Measurements from ENCODE around the gene GET3. TPM values are rescaled to one million over a fixed set of nuclear protein-coding genes. Genes with fewer than 3 reads are reported as not detected.
"Not testable (repeated sequence)": the region's sequence is repeated elsewhere in the genome, so short reads cannot be mapped to it uniquely, and the experiment has no call there.

The GET3 gene
- total and polyA plus RNA-seq, 2 donors (not counting 1 experiment from before 2014, with no cell fraction given), result 37.2 to 61.7 TPM

DNA sequence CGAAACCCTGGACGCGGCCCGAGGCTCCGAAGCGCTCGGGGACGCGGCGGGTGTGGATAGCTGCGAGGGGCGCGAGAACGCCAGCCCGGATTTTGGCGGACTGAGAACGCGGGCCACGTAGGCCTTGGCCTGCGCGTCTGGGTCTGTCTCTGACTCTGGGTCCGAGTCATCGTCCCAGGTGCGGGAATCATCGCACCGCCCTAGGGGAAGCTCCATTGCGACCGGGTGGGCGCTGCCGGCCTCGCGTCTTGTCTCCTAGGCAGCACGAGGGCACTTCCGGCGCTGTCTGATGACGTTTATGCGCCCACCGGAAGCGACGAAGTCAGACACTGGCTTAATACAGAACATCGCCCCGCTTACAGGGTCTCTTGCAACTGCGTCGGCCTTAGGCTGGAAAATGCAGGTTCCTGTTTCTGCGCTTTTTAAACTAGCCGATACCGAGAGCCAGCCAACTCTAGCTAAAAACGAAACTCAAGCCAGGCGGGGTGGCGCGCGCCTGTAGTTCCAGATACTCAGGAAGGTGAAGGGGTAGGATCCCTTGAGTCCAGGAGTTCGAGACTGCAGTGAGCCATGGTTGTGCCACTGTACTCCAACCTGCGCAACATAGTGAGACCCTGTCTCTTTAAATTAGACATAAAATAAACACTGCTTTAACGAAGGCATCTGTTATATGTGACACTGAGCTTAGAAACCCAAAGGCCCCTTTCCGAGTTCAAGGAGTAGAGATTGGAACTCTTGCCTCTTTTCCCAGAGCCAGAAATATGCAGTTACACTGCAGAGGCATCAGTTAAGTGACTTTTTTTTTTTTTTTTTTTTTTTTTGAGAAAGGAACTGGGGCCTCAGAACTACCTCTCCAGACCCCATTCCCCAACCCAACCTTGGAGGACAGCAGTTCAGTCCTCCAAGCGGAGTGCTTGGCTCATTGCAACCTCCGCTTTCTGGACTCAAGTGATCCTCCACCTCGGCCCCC is 40.6 kb upstream of the GET3 start, which contains the start of gene FBXW9:
Gene FBXW9, minus strand, starts transcription at position 266 of the 970 bp plus-strand sequence. Its CDS starts 50 bp downstream, at position 216.
- peak within 1 kb of the TSS; percentile 98 for H3K27ac Mint-ChIP-seq
- intact Hi-C loops (cut with micrococcal nuclease), result loop anchor here (1.0 to 2.0 kb wide), 5 partner anchors 15 to 1192 kb away; partner anchors contain the start of genes DHPS, GET3, TNPO2 and ZNF653

DNA sequence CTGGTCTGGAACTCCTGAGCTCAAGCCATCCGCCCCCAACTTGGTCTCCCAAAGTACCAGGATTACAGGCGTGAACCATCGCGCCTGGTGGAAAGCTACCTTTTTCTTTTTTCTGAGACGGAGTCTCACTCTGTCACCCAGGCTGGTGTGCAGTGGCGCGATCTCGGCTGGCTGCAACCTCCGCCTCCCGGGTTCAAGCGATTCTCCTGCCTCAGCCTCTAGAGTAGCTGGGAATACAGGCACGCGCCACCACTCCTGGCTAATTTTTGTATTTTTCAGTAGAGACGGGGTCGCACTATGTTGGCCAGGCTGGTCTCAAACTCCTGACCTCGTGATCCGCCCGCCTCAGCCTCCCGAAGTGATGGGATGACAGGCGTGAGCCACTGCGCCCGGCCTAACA is 39.9 kb upstream of the GET3 start:
- ChIA-PET CTCF (interaction anchor here (0.7 to 3.5 kb wide), 2 partner anchors 20 to 43 kb away, joined by 3 to 16 read pairs; no protein-coding TSS in a partner anchor), POLR2A (interaction anchor here (1.0 to 2.6 kb wide), 2 partner anchors 16 to 37 kb away, joined by 3 to 12 read pairs; partner anchors contain the start of gene DHPS)
- not testable (repeated sequence) for H3K27me3 Mint-ChIP-seq; H2AFZ ChIP-seq (ENCODE audit: insufficient read depth, low read depth, low read length, poor library complexity, severe bottlenecking); H3K4me1 Mint-ChIP-seq; H3K9me3 ChIP-seq (ENCODE audit: control extremely low read depth in 1 of 3, control insufficient read depth in 2 of 3, insufficient read depth in 1 of 3, low read length in 2 of 3); H3K9ac ChIP-seq (ENCODE audit: low read length); H3K9me3 Mint-ChIP-seq (ENCODE audit: insufficient read depth); ATAC-seq (ENCODE audit: low read depth); H4K20me1 ChIP-seq (ENCODE audit: control insufficient read depth, insufficient read depth, low read length, poor library complexity, severe bottlenecking); H3K27me3 ChIP-seq (replicated peaks in 1 of 4; ENCODE audit: control extremely low read depth in 1 of 4, control insufficient read depth in 3 of 4, insufficient read depth in 4 of 4, low read length in 3 of 4); H3K79me2 ChIP-seq (ENCODE audit: control insufficient read depth, insufficient read depth, low read length); DNase-seq
- Histone ChIP-seq H3K4me2 (replicated peaks; ENCODE audit: low read depth, low read length, poor library complexity, severe bottlenecking) (peak overlapping the region; percentile 99), H3K4me3 (ENCODE audit: control extremely low read depth in 1 of 5, extremely low read depth in 1 of 5, insufficient read depth in 1 of 5, low read depth in 2 of 5, low read length in 4 of 5) (peak overlapping the region in 1 of 5 experiments; percentile 82), H3K27ac (ENCODE audit: low read length in 2 of 2) (peak overlapping the region; percentile 85 to 93), H3K36me3 (replicated peaks in 1 of 2; ENCODE audit: control extremely low read depth in 1 of 2, control insufficient read depth in 1 of 2, extremely low read depth in 1 of 2, insufficient read depth in 2 of 2, low read length in 1 of 2) (peaks cover 0 to 15% of the 10 kb centered on the region in 2 experiments), H3K4me1 (ENCODE audit: control insufficient read depth in 2 of 2, insufficient read depth in 2 of 2, low read length in 2 of 2) (peaks cover 13 to 17% of the 10 kb centered on the region in 2 donors)
- peak overlapping the region; percentile 50 for H3K27ac Mint-ChIP-seq
- peak overlapping the region; percentile 47 for H3K4me3 Mint-ChIP-seq
- intact Hi-C loops (cut with micrococcal nuclease), result loop anchor here (2.0 kb wide), 1 partner anchor 1193 kb away; the partner anchor contains the start of gene ZNF653
- WGBS (ENCODE audit: insufficient coverage), result 98% methylated on average over 22 of the region's 22 CpGs

More for the DNA sequence above, 40.6 kb upstream of the GET3 start, which contains the start of gene FBXW9:
- Histone ChIP-seq H3K79me2 (ENCODE audit: control insufficient read depth, insufficient read depth, low read length) (no peaks in the 10 kb centered on the region), H3K9me3 (ENCODE audit: control extremely low read depth in 1 of 3, control insufficient read depth in 2 of 3, insufficient read depth in 1 of 3, low read length in 2 of 3) (no peaks in the 10 kb centered on the region), H3K4me1 (ENCODE audit: control insufficient read depth in 2 of 2, insufficient read depth in 2 of 2, low read length in 2 of 2) (peaks cover 13 to 17% of the 10 kb centered on the region in 2 donors), H4K20me1 (ENCODE audit: control insufficient read depth, insufficient read depth, low read length, poor library complexity, severe bottlenecking) (no peaks in the 10 kb centered on the region), H3K9ac (ENCODE audit: low read length) (peak within 1 kb of the TSS; percentile 79), H3K27me3 (replicated peaks in 1 of 4; ENCODE audit: control extremely low read depth in 1 of 4, control insufficient read depth in 3 of 4, insufficient read depth in 4 of 4, low read length in 3 of 4) (no peaks in the 10 kb centered on the region), H3K27ac (ENCODE audit: low read length in 2 of 2) (peak within 1 kb of the TSS; percentile 85 to 93), H2AFZ (ENCODE audit: insufficient read depth, low read depth, low read length, poor library complexity, severe bottlenecking) (peak within 1 kb of the TSS; percentile 90), H3K4me2 (replicated peaks; ENCODE audit: low read depth, low read length, poor library complexity, severe bottlenecking) (peak within 1 kb of the TSS; percentile 99), H3K36me3 (replicated peaks in 1 of 2; ENCODE audit: control extremely low read depth in 1 of 2, control insufficient read depth in 1 of 2, extremely low read depth in 1 of 2, insufficient read depth in 2 of 2, low read length in 1 of 2) (peaks cover 0 to 10% of the 10 kb centered on the region in 2 experiments), H3K4me3 (ENCODE audit: control extremely low read depth in 1 of 5, extremely low read depth in 1 of 5, insufficient read depth in 1 of 5, low read depth in 2 of 5, low read length in 4 of 5) (peak within 1 kb of the TSS; percentile 64 to 88 (median 82))
- WGBS (ENCODE audit: insufficient coverage), result 5% methylated on average over 56 of the region's 59 CpGs
- CTCF ChIA-PET, result interaction anchor here (0.5 to 3.5 kb wide), 7 partner anchors 16 to 133 kb away, joined by 3 to 16 read pairs (median 6); no protein-coding TSS in a partner anchor
- peak; percentile 98 for DNase-seq
- Mint-ChIP-seq H3K4me1 (peaks cover 10% of the 10 kb centered on the region), H3K9me3 (ENCODE audit: insufficient read depth) (no peaks in the 10 kb centered on the region), H3K27me3 (no peaks in the 10 kb centered on the region), H3K4me3 (peak within 1 kb of the TSS; percentile 94)
- peak; percentile 87 for ATAC-seq (ENCODE audit: low read depth)
- POLR2A ChIA-PET, result interaction anchor here (0.6 to 2.6 kb wide), 11 partner anchors 15 to 399 kb away, joined by 3 to 13 read pairs (median 4); partner anchors contain the start of genes CALR, DHPS, MAN2B1 and RTBDN
- TF ChIP-seq, protein P1, sequence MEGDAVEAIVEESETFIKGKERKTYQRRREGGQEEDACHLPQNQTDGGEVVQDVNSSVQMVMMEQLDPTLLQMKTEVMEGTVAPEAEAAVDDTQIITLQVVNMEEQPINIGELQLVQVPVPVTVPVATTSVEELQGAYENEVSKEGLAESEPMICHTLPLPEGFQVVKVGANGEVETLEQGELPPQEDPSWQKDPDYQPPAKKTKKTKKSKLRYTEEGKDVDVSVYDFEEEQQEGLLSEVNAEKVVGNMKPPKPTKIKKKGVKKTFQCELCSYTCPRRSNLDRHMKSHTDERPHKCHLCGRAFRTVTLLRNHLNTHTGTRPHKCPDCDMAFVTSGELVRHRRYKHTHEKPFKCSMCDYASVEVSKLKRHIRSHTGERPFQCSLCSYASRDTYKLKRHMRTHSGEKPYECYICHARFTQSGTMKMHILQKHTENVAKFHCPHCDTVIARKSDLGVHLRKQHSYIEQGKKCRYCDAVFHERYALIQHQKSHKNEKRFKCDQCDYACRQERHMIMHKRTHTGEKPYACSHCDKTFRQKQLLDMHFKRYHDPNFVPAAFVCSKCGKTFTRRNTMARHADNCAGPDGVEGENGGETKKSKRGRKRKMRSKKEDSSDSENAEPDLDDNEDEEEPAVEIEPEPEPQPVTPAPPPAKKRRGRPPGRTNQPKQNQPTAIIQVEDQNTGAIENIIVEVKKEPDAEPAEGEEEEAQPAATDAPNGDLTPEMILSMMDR (IDR thresholded peaks at IDR 0.05), result no peak
- no peak for TF ChIP-seq EZH2 (IDR thresholded peaks at IDR 0.05; ENCODE audit: borderline replicate concordance, insufficient read depth, low read depth, low read length, poor library complexity, severe bottlenecking)
